ENCODE measurements around the gene SURF4. TPM values are rescaled to one million over a fixed set of nuclear protein-coding genes. Genes with fewer than 3 reads are reported as not detected.

The SURF4 gene
- total and polyA plus RNA-seq, 4 donors: 142 to 386 (median 217) TPM

DNA sequence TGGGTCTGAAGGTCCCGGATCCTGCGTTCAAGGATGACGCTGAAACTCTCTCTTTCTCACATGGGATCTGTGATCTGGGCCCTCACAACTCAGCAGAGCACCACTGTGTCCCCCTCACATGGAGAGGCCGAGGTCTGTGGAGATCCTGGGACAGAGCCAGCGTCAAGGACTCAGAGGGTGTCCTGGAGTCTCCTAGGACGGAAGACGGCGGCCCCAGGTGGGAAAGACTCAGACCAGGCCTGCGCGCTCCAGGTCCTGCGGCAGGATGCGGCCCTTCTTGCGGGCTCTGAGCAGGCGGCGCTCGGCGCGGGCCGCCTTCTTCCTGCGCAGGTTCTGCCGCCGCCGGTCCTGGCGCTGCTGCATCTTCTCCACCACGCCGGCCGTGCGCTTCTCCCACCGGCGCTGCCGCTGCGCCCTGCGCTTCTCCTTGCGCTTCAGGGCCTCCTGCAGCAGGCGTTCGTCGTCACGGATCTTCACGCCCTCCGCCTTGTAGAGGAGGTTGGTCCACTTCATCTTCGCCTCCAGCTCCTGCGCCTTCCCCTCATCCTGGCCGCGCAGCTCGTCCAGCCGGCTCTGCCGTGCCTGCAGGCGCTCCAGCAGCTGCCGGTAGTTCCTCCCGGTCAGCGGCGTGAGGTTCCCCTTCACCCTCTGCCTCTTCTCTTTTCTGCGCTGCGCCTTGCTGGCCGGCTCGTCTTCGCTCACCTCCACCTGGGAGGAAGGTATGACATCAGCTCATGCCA lies 44.0 kb downstream of the SURF4 start:
- DNase-seq (ENCODE audit: low spot score): no peak
- peaks cover 20 to 39% (median 29%) of the 10 kb centered on the region in 4 donors for H3K36me3 ChIP-seq (ENCODE audit: control insufficient read depth in 4 of 4, insufficient read depth in 3 of 4, low read depth in 1 of 4, low read length in 3 of 4)
- H3K4me1 ChIP-seq (ENCODE audit: control insufficient read depth in 4 of 4, insufficient read depth in 4 of 4, low read length in 3 of 4): peaks cover 0 to 26% (median 13%) of the 10 kb centered on the region in 4 donors
- no peak overlapping the region for H3K9ac ChIP-seq (ENCODE audit: low read depth in 1 of 2, low read length in 2 of 2)
- TF ChIP-seq, protein P1, sequence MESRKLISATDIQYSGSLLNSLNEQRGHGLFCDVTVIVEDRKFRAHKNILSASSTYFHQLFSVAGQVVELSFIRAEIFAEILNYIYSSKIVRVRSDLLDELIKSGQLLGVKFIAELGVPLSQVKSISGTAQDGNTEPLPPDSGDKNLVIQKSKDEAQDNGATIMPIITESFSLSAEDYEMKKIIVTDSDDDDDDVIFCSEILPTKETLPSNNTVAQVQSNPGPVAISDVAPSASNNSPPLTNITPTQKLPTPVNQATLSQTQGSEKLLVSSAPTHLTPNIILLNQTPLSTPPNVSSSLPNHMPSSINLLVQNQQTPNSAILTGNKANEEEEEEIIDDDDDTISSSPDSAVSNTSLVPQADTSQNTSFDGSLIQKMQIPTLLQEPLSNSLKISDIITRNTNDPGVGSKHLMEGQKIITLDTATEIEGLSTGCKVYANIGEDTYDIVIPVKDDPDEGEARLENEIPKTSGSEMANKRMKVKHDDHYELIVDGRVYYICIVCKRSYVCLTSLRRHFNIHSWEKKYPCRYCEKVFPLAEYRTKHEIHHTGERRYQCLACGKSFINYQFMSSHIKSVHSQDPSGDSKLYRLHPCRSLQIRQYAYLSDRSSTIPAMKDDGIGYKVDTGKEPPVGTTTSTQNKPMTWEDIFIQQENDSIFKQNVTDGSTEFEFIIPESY (IDR thresholded peaks at IDR 0.05): no peak
- TF ChIP-seq YY1 (IDR thresholded peaks at IDR 0.05): no peak
- no peak for TF ChIP-seq FOXA1 (IDR thresholded peaks at IDR 0.05)
- no peak for TF ChIP-seq TAF1 (conservative IDR thresholded peaks at IDR 0.05)
- TF ChIP-seq, protein P2, sequence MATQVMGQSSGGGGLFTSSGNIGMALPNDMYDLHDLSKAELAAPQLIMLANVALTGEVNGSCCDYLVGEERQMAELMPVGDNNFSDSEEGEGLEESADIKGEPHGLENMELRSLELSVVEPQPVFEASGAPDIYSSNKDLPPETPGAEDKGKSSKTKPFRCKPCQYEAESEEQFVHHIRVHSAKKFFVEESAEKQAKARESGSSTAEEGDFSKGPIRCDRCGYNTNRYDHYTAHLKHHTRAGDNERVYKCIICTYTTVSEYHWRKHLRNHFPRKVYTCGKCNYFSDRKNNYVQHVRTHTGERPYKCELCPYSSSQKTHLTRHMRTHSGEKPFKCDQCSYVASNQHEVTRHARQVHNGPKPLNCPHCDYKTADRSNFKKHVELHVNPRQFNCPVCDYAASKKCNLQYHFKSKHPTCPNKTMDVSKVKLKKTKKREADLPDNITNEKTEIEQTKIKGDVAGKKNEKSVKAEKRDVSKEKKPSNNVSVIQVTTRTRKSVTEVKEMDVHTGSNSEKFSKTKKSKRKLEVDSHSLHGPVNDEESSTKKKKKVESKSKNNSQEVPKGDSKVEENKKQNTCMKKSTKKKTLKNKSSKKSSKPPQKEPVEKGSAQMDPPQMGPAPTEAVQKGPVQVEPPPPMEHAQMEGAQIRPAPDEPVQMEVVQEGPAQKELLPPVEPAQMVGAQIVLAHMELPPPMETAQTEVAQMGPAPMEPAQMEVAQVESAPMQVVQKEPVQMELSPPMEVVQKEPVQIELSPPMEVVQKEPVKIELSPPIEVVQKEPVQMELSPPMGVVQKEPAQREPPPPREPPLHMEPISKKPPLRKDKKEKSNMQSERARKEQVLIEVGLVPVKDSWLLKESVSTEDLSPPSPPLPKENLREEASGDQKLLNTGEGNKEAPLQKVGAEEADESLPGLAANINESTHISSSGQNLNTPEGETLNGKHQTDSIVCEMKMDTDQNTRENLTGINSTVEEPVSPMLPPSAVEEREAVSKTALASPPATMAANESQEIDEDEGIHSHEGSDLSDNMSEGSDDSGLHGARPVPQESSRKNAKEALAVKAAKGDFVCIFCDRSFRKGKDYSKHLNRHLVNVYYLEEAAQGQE (IDR thresholded peaks at IDR 0.05): no peak
- TF ChIP-seq CTCF (IDR thresholded peaks at IDR 0.05; ENCODE audit: low read depth, low read length, missing input control): no peak
- TF ChIP-seq EGR1 (IDR thresholded peaks at IDR 0.05; ENCODE audit: low read depth in 2 of 2): no peak
- H3K27me3 ChIP-seq (ENCODE audit: control insufficient read depth in 4 of 4, insufficient read depth in 4 of 4, low read length in 3 of 4): no peaks in the 10 kb centered on the region
- H3K4me3 ChIP-seq (ENCODE audit: low read depth in 1 of 3, low read length in 3 of 3): no peak overlapping the region
- WGBS: 96% methylated on average over 57 of the region's 57 CpGs
- H3K27ac ChIP-seq (ENCODE audit: low read depth in 1 of 2, low read length in 2 of 2): no peak overlapping the region
- no peaks in the 10 kb centered on the region for H3K9me3 ChIP-seq (ENCODE audit: control insufficient read depth in 4 of 4, low read length in 3 of 4)

- 89% methylated on average over 19 of the region's 19 CpGs for WGBS
- no peak for TF ChIP-seq HNF4A (conservative IDR thresholded peaks at IDR 0.05)
- peaks cover 0 to 21% (median 9%) of the 10 kb centered on the region in 4 donors for H3K4me1 ChIP-seq (ENCODE audit: control insufficient read depth in 4 of 4, insufficient read depth in 4 of 4, low read length in 3 of 4)
- H3K4me3 ChIP-seq (ENCODE audit: low read depth in 1 of 3, low read length in 3 of 3): no peak overlapping the region
- DNase-seq (ENCODE audit: low spot score): no peak
- H3K9ac ChIP-seq (ENCODE audit: low read depth in 1 of 2, low read length in 2 of 2): no peak overlapping the region
- no peak overlapping the region for H3K27ac ChIP-seq (ENCODE audit: low read depth in 1 of 2, low read length in 2 of 2)
- no peaks in the 10 kb centered on the region for H3K9me3 ChIP-seq (ENCODE audit: control insufficient read depth in 4 of 4, low read length in 3 of 4)
- H3K27me3 ChIP-seq (ENCODE audit: control insufficient read depth in 4 of 4, insufficient read depth in 4 of 4, low read length in 3 of 4): no peaks in the 10 kb centered on the region
- peaks cover 20 to 39% (median 29%) of the 10 kb centered on the region in 4 donors for H3K36me3 ChIP-seq (ENCODE audit: control insufficient read depth in 4 of 4, insufficient read depth in 3 of 4, low read depth in 1 of 4, low read length in 3 of 4)
Measured at GRCh38 chr9:133331221-133331620, 44.6 kb downstream of the SURF4 start.
